HL-60/S4 treated with phorbol 12-myristate 13-acetate at 8.2 ng/mL for 4 days and 3 days (cell line): ENCODE data around the gene COL6A2.

Source experiments
- in situ Hi-C: fragments of 300-500 bp; cut with MboI; formaldehyde crosslinking; loops from 2 replicates; pipeline ENCODE4 v1.15.0; 2022; ENCODE audit warnings: low sequenced_read_pairs

COL6A2 gene

GRCh38 chr21:46111857-46112724 lies 14.2 kb downstream of the COL6A2 start:
- in situ Hi-C loops, result no loop called here

GRCh38 chr21:46112725-46113215 lies 14.9 kb downstream of the COL6A2 start:
- in situ Hi-C loops, result no loop called here

GRCh38 chr21:46113497-46114176 lies 15.7 kb downstream of the COL6A2 start:
- in situ Hi-C loops, result no loop called here

- in situ Hi-C loops, result no loop called here
These were observed 17.1 kb downstream of the COL6A2 start for GRCh38 chr21:46114963-46115362.

- in situ Hi-C loops, result no loop called here
These were observed 17.7 kb downstream of the COL6A2 start for GRCh38 chr21:46115441-46116188.

- in situ Hi-C loops, result no loop called here
These were observed 18.4 kb downstream of the COL6A2 start for GRCh38 chr21:46116189-46116775.

DNA sequence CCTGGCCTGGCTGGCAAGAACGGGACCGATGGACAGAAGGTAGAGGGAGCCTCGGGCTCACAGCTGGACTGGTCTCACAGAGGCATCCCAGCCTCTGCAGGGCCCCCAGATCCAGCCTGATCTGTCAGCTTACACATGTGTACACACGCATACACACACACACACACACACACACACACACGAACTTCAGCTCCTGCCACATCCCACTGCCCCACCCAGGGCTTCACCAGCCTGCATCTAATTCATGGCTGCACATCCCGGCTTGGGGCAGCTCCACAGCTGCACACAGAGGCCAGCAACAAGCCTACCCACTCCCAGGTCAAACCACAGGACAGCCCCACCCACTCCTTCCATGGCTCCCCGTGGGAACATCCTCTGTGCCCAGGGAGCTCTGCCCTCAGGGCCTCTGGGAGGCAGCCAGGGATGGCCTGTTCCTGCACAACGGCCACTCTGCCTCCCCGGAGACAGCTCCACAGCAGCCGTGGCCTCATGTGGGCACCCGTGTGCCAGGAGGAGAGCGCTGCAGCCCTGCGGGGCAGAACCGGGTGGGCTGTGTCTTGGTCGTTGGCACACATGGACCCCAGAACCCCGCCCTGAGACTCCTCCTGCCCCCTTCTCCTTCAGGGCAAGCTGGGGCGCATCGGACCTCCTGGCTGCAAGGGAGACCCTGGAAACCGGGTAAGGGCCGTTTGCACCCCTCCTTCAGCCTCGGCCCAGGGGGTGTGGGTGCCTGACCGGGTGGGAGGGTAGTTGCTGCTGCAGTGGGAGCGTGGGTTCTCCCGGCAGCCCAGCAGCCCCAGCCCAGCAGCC lies 19.1 kb downstream of the COL6A2 start:
- in situ Hi-C loops, result no loop called here

DNA sequence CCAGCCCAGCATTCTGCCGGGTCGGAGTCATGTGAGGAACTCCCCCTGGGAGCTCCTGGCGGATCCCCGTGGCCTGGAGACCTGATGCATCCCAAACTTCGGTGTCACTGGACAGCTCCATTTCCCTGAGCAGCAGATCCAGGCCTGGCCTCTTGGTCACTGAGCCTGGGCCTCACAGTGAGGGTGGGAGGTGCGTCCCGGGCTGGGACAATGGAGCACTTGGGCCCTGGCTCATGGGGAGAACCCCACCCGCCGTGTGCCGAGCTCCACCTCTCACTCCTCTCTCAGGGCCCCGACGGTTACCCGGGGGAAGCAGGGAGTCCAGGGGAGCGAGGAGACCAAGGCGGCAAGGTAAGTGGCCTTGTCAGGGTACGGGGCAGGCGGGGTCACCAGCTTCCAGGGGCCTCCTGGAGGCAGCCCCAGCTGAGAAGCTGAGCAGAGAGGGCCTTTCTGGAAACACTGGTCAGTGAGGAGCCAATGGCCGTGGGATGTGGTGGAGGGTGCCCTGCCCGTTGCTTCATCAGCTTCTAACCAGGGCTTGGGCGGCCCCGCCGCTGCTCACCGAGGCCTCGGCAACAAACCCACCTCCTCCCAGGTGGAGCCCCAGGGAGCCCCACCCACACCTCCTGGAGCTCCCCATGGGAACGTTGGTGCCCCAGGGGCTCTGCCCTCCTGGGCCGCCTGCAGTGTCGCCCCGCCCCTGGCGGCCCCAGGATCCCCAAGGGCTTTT lies 19.8 kb downstream of the COL6A2 start:
- in situ Hi-C loops, result no loop called here

DNA sequence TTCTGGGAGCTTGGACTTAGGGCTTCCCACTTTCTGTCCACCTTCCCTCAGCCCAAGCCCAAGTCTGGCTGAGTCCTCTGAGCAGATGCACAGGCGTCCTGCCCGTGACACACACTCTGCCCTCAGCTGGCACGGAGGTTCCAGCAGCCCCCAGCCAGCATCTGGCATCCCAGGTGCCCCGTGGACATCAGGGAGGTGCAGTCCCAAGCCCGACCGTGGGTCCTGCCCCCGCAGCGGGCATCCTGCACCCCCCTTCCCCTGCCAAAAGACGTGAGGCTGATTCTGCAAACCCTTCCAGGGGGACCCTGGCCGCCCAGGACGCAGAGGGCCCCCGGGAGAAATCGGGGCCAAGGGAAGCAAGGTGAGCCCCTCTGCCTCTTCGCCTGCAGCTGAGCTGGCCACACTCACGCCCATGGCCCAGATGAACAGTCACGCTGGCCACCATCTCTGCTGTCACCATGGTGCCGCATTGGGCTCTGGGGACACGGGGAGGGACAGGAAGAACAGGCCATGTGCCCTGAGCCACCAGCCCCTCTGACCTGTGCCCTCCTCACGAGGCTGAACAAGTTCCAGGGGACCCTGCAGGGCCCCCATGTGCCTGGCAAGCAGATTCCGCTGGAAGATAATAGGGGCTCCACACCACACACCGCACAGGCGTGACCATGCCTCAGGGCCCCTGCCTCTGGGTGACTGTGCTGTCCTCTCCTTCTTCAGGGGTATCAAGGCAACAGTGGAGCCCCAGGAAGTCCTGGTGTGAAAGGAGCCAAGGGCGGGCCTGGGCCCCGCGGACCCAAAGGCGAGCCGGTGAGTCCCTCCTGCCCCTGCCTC lies 20.6 kb downstream of the COL6A2 start:
- in situ Hi-C loops, result no loop called here

GRCh38 chr21:46119144-46119636 lies 21.3 kb downstream of the COL6A2 start:
- in situ Hi-C loops, result no loop called here

DNA sequence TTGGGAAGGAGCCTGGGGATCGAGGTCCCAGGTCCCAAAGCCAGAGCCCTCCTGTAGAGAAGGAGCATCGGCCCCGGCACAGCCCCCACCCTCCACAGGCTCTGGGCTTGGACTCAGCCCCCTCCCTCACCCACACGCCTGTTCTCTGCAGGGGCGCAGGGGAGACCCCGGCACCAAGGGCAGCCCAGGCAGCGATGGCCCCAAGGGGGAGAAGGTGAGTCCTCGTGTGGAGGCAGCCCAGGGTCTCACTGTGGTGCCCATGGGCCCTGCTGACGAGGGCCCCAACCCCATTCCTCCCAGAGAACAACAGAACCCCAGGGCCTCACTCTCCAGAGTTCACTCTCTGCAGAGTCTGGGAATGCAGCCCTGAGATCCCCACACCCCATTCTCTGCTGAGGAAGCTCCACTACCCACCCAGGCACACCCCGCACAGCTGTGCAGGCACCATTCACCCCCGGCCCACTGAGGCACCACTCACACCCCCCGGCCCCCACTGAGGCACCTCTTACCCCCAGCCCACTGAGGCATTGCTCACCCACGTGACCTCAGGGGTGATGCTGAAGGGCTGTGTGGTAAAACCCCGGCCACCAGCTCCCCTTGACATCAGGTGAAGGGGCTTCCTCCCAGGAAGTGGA lies 21.8 kb downstream of the COL6A2 start:
- in situ Hi-C loops, result no loop called here

- in situ Hi-C loops, result no loop called here
These were observed 22.7 kb downstream of the COL6A2 start for GRCh38 chr21:46120301-46121285.

DNA sequence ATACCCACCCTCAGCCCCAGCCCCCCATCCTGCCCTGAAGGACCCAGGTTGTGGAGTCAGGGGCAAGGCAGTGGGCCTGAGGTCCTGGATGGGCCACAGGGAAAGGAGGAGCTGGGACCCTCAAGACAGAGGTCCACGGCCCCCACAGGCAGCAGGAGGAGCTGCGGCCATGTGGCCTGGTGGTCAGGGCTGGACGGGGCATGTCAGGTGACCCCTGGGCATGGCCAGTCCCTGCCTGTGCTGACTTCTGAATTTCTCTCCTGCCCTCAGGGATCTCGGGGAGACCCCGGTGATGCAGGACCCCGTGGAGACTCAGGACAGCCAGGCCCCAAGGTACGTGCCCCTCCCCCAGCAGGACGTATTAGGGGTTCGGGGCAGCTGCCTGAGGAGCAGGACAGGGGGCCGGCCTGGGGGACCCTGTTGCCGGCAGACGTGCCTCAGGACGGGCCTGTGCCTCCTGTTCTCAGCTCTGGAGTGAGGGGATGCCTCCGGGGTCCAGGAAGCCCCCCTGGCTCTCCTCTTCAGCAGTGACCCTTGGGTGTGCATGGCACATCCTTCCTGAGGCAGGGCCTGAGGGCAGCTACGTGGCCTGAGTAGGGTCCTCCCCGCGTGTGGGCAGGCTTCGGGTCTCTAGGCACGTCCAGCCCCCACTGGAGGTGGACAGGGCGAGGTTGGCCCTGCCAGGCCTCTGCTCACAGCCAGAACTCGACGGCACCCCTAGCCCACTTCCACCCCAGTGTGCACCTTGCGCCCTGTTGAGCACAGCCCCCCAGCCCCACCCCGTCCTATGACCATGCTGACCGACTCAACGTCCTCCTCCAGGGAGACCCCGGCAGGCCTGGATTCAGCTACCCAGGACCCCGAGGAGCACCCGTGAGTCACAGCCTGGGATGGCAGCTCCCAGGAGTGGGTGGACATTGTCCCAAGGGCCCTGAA lies 23.6 kb downstream of the COL6A2 start:
- in situ Hi-C loops, result no loop called here

DNA sequence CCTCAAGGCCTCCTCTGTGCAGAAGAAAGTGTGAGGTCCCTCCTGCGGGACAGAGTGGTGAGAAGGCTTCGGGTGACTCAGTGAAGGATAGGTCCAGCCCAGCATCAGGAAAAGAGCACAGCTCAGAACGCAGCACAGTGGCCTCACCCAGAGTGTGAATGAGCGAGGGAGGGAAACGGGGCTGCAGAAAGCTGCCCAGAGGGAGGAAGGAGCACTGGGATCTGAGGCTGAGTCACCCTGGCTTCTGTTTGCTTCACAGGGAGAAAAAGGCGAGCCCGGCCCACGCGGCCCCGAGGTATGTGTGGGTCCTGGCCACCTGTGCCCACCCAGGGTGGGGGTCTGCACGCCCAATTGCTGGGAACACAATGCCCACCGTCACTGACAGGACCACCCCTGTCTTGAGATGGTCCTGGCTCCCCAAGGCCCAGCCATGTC lies 24.3 kb downstream of the COL6A2 start:
- in situ Hi-C loops, result no loop called here

- in situ Hi-C loops, result no loop called here
These were observed 25.1 kb downstream of the COL6A2 start for GRCh38 chr21:46122758-46123683.
